Measurements from ENCODE around the gene CNTNAP2.

Gene CNTNAP2

DNA sequence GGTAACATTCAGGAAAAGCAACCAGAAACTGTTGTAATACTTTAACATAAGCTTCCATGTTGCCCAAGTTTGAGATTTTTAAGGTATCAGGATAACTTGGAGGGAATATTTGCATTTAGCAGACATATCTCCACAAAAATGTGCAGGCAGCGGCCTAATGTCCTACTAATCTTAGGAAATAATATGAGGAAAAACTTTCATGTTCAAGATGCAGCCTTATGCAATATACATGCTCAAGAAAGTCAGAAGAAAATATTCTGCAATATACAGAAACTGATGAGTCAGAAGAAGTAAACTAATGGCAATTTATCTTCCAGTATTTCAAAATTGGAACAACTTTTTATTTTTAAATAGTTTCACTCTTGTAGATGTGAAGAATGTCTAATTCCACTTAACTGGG, 2010.8 kb downstream of the CNTNAP2 start:
- no peak for DNase-seq

DNA sequence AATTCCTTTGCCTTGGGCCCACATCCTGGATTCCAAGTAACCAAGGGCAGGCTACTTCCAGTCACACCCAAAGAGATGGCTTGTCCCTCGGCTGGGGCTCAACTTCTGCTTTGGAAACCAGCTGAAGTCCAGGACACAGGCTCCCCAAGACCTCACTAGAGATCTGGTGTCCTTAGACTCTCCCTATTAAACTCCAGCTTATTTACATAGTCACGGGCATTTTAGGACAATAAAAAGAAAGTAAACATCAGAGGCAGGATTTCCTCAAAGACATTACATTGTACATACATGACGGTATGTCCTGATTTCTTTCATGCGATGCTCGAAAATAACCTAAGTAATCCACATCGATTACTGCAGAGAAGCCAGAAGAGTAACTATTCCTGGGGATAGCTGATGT, 2012.4 kb downstream of the CNTNAP2 start:
- no peak for DNase-seq

DNA sequence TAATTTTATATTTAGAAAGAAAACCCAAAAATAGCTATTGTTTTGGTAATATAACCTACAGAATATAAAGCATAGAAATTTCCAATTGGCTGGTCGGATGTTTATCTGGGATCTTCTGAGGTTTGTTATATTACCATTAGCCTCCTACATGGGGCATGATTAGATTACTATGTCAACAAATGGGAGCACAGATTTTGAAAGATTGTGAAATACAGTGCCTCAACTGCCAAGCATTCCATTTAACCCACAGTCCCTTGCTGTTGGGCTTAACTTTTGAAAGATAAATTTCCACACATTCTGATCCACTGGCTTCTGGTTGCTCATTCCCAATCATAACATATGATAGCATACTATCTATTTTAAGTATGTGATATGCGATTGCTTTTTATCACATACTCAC, 2018.5 kb downstream of the CNTNAP2 start:
- no peak for DNase-seq

DNA sequence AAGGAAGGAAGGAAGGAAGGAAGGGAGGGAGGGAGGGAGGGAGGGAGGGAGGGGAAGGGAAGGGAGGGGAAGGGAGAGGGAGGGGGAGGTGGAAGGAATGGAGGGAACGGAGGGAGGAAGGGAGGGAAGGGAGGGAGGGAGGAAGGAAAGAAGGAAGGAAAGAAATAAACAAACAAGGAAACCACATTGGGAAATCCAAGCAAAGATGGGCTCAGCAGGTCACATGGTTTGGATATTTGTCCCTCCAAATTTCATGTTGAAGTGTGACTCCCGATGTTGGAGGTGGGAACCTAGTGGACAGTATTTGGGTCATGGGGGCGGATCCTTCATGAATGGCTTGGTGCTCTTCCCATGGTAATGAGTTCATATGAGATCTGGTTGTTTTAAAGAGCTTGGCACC, 2019.4 kb downstream of the CNTNAP2 start:
- no peak for DNase-seq

DNA sequence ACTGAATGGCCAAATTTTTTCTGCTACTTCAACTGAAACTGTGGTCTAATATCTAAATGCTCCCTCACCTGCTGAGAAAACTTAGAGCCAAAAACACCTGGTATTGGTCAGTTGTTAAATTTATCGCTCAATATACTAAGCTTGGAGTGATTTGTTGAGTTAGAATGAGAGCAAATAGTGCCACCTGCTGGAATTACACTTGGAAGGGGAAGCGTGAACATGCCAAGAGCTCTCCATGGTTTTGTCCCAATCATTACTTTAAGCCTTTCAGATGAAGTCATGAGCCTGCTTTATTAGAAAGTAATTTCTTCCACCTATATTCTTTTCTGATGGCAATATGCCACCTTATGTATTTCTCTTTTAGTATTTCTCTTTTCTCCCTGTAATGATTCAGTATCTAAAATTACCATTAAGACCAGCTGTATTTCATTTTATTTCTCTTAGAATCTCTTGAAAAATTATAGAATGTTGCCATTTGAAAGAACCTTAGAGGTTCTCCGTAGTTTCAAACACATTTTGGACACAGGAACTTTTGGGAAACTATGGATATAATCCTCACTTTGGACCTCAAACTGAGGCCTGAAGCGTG, 2026.2 kb downstream of the CNTNAP2 start:
- DNase-seq = no peak

DNA sequence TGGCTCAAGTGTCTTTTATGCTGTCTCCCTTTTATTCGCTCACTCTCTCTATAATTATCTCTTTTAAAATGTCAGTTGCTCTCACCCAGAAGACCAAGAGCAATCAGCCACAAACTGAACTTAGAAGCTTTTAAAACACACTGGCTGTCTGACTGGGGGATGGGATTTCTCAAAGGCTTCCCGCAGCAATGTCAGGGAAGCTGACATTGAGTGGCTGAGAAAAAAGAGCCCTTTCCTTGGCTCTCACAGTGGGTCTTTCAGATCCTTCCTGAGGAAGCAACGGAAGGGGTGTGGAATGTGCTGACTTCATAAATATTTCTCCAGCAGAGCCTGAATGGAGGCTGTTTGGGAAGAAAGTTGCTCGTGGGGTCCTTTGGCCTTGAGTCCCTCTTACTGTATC, 2028.2 kb downstream of the CNTNAP2 start:
- DNase-seq = no peak

DNA sequence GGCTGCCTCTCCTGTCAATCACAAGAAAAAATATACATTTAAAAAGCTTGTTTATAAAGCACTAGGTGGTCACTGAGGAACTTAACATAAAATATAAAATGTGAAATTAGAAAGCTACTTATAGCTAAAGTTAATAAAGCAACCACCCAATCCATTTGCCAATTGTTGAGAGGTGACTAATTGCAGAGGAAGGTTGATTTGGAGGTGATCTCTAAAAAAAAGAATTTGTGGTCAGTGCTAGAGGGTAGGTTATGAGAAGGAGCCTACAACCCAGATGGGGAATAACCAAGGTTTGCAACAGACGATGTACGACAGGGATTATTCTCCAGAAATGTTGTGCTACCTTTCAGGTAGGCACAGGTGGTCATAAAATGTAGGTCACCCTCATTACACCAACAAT, 2029.7 kb downstream of the CNTNAP2 start:
- DNase-seq = no peak

DNA sequence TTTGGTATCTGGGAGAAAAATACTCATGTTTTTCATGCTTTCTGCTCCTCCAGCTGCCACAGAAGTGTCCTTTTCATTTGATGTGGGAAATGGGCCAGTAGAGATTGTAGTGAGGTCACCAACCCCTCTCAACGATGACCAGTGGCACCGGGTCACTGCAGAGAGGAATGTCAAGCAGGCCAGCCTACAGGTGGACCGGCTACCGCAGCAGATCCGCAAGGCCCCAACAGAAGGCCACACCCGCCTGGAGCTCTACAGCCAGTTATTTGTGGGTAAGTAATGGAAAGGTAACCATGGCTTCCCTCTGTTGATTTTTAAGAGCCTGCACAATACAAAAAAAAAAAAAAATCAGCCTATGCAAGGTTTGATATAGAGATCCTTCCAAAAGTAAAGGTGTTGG, 2030.8 kb downstream of the CNTNAP2 start:
- DNase-seq = no peak

DNA sequence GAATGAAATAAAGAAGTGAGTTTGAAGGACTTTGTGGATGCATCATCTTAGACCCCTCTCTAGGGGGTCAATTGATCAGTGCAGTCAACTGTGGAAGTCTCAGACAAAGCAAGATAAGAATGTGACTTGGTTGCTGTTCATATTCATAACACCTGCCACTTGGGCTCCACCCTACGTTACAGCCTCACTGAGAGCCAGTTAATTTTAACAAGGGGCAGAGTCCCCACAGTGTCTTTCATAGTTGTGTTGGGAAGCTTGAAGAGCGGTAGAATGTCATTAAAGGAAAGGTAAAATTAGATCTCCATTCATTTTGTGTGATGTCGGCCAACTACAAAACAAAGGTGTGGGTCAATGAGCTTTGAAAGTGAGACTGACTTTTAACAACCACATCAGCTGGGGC, 2031.9 kb downstream of the CNTNAP2 start:
- no peak for DNase-seq

DNA sequence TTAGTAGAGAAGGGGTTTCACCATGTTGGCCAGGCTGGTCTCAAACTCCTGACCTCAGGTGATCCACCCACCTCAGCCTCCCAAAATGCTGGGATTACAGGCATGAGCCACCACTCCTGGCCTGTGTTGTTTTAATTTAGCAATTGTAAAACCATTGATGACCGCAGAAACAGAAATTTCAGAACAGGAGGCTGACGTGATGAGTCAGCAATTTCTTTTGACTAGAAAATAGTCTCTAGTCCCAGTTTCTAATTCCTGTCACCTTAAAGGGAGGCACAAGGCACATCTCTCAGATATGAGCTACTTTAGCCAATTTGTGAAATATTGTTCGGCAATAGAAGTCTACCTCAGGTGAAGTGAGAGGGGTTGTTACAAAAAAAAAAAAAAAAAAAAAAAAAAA, 2033.1 kb downstream of the CNTNAP2 start:
- no peak for DNase-seq

DNA sequence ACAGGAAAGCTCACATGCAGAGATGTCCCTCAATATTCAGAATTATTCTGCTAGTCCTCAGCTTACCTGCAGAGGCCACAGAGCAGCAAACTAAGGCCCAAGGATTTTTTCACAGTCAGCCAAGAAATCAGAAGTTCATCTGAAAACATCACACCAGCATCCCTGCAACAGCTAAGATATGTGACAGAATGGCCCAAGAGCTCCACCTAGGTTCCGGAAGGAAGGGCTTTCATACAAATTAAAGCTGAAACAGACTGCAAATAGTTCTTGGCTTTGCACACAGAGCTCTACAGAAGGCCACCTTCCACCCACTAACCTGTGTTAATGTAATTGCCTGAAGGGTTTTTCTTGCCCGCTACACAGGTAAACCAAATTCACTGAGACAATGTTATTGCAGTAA, 2035.2 kb downstream of the CNTNAP2 start:
- no peak for DNase-seq

DNA sequence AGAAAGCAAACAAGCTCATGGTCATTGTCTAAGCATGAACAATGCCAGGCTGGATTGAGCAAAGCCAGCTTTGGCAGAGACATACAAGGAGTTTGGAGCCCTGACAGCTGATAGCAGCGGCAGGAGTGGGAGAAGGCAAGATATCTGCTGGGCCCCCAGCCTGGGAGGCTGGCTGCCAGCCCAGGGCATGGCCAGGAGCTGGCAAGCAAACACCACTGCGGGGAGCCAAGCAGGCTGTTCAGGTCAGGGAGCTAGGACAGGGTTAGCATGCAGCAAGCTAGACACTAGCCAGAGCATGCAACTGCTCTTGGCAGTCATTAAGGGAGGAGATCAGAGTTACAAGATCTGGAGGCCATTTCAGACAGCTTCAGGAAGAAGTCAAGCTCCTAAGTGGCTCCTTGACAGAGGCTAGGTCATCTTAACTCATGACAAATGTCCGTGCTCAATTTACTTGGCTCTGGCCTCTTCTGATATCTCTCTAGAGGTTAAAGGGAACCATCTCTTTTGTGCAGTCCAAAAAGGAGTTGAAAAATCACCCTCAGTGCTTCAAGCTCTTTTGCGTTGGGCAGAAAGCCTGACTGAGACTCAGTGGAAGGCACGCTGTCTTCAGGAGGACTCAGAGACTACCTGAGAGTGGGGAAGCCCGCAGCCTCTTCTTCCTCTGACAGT, 2037.1 kb downstream of the CNTNAP2 start:
- no peak for DNase-seq

DNA sequence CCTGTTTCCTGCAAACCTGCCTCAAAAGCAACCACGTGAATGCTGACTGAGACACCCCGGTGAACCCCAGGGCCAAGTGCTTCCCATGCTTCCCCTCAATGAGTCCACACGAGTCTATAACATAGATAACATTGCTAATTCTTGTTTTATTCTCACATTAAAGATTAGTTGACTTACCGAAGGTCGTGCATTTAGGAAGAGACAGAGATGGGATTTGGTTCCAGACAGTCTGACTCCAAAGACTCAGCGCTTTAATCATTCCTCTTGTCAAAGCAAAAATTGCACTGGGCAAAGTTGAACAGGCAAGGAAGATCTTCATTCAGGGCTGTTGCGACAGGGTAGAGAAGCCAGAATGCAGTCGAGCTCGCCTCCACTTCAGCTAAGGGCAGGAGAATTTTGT, 2038.4 kb downstream of the CNTNAP2 start:
- no peak for DNase-seq

DNA sequence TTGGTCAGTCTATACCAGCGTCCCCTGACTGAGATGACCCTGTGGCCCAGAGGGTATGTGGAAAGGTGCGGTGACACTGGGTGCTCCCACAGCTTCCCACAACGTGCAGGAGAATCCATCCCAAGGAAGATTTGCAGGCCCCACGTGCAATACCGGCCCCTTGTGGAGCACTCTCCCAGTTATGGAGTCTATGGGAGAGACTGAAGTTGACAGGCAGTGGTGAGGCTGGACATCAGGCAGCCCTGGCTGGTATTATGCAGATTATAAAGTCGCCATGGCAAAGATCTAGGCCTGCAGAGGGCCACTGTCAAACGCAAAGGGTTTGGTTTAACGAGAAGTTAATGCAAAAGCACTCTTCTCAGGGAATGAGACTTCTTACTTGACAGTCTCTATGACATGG, 2039.2 kb downstream of the CNTNAP2 start:
- no peak for DNase-seq

DNA sequence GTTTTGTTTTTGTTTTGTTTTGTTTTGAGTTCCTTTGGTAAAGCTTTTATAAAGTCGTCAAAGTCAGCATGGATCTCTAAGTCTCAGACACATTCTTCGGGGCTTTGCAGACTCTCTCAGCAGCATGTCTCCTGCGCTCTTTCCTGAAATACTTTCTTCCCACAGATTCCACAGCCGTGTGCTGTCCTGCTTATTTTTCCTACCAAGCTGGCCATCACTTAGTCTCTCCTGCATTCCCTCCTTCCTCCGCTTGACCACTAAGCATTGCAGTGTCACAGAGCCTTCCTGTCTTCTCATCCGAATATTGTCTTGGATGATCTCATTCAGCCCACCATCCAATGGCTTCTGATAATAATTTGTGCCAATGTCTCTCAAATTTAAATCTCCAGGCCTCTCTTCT, 2039.6 kb downstream of the CNTNAP2 start:
- DNase-seq = no peak

DNA sequence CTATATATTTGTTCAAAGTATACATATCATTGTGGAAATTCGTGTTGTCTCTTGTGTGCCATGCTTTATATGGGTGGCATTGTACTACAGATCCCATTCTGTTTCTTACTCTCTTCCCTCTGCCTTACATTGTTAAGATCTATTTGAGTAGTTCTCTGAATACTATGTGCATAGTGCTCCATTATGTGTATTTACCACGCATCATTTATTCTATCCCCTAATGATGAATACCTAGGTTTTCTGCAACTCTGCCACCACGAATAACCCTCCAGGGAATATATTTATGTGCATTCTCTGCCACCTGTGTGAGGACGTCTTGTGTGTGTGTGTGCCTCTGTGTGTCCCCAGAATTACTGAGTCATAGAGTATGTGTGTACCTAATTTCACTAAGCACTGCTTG, 2042.7 kb downstream of the CNTNAP2 start:
- DNase-seq = no peak

DNA sequence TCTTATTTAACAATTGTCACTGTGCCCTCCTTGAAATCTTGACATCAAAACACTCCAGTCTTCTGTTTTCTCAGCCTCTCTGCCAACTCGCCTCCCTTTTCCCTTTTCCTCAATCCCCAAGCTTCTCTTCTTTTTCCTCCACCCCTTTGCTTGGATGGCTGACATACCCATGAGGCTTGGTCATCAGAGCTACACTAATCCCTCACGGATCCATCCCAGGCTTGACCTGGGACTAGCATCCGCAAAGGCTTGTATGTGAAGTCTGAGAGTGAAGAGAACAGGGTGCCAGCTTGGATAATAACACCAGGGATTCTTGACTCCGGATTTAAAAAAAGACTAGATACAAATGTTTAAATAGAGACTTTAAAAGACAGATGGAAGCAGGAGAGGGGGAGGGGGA, 2045.2 kb downstream of the CNTNAP2 start:
- no peak for DNase-seq

DNA sequence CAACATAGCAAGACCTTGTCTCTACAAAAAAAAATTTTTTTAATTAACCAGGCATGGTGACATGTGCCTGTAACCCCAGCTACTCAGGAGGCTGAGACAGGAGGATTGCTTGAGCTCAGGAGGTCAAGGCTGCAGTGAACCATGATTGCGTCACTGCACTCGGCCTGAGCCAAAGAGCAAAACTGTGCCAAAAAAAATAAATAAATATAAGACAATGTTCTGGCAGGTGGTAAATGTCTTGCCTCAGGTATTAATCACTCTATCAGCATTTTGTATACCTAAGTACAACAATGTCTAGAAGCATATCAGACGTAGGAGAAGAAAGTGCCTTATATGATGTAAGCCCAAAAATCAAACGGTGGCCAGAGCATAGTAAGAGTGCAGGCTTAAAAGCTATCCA, 2046.2 kb downstream of the CNTNAP2 start:
- DNase-seq = no peak

DNA sequence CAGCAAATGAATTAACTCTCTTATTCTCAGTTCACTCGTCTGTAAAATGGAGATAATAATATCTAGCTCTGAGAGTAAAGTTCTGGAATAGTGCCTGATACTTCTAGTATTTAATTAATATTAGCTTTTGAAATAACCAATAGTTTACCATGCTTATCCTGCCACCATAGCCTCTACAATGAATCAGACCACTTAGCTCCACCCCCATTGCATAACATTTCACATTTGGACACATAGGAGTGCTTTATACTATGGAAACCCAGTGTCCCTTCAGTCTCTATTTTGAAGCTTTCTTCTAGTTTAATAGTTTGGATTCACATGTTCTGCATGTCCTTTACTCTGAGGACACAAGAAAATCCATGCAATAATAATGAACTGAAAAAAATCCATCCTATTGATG, 2046.6 kb downstream of the CNTNAP2 start:
- no peak for DNase-seq

DNA sequence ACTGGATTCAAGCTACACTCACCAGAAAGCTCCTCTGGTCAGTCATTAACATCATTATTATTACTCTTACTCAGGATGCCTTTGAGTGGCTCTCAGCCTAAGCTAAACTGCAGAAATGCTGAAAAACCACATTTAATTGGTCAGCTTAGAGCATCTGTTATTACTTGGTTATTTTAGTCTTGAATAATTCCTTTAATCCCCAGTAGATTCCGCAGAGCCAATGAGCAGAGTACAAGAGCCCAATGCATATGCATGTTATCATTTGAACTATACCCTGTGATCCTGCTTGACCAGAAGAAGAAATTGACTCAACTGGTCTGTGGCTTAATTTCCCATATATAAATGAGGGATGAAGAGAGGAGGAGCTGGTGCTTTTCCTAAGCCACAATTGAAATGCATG, 2056.3 kb downstream of the CNTNAP2 start:
- no peak for DNase-seq

DNA sequence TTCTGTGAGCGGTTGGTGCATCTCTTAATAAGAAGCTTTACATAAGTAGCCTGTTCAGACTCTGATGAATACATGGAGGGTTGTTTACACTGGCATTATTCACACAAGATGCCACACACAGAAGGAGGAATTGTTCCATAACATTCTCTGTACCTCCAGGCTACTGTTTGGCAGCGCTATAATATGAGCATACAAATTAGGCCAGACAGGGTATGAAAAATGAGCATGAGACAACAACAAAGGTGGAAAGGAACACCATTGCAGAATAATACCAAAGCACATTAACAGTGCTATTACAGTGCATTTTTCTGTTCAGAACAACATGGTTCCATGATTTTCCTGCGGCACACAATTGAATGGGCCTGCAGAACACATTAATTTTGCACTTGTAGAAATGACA, 2056.8 kb downstream of the CNTNAP2 start:
- DNase-seq = no peak

DNA sequence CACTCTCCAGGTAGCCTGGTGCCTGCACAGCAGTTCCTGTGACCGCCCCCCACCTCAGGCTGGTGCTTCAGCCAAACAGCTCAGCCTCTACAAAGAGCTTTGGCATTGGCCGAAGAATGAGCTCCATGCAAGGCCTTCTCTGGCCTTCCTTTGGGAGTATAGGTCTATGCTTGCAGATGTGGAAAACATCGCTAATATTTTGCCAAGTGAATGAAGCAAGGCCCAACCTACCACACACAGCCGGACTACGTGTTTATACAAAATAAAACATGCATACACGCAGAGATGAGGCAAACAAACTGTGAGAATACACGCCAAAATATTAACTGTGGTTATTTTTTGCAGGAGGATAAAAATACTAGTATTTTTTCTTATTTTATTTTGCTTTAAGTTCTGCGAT, 2057.8 kb downstream of the CNTNAP2 start:
- no peak for DNase-seq

DNA sequence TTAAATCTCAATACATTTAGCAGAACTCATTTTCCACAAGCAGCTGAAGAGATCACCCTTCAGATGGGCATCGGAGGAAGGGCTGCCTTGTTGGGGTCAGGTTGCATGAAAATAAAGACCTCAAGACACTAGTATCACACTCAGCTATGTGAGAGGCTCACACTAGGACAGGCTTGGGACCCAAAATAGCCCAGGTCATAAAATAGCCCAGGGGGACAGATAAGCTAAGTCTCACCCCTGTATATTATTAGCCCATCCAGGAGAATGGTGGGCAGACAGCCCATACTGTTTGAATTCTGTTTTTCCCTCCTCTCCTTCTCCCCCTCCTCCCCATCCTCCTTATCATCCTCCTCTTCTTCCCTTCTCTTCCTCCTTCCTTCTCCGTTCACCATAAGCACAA, 2058.9 kb downstream of the CNTNAP2 start:
- DNase-seq = no peak

DNA sequence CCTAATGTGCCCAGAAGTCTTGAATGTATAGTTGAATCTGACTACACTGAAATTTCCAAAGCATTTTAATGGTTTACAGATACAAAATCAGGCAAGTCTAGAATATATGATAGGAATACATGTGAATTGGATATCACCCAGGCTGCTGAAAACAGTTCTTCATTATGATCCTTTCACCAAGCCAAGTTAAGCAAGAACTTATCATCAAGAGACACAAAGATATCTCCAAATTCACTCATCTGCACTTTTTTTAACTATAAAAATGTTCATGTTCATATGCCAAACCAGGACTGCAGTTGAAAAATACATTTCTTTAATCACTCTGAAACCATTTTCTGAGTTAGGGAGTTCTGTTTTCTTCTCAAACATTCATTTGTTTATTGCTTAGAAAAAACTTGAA, 2061.4 kb downstream of the CNTNAP2 start:
- DNase-seq = no peak

DNA sequence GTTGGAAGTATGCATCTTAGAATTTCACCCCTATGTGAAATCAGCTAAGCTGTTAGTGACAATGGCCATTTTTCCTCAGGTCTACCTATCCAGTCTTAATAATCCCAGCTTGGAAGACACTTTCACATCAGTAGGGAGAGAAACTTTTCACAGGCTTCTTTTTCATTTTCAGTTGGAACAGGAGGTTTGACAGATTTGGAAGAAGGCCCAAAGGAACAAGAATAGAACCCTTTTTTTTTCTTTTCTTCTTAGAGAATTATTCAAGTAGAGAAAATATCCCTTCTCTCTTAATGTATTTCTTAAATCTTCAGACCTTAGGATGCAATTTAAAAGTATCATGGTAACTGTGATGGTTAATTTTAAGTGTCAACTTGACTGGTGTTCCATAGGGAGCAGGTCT, 2063.5 kb downstream of the CNTNAP2 start:
- DNase-seq = no peak
